Type B pancreatic cell (in vitro differentiated cells): ENCODE data around the gene ALG6. TPM values are rescaled to one million over a fixed set of nuclear protein-coding genes. Genes with fewer than 3 reads are reported as not detected.
A peak's percentile ranks its signal among the peaks of the same experiment; 100 is the strongest.

Source experiments
- DNase-seq: peaks from one replicate; pipeline ENCODE4 v3.0.0; 2021; ENCODE audit warnings: mixed read lengths; ENCODE audit not compliant: unreplicated experiment; ENCODE audit errors: extremely low spot score
- H3K27ac Mint-ChIP-seq: 2 replicates; pipeline ENCODE4 v1.8.0; 2021; ENCODE audit warnings: mild to moderate bottlenecking, mixed read lengths
- H3K27me3 Mint-ChIP-seq: 2 replicates; pipeline ENCODE4 v1.8.0; 2021; ENCODE audit warnings: mixed read lengths
- H3K36me3 Mint-ChIP-seq: 2 replicates; pipeline ENCODE4 v1.8.0; 2021; ENCODE audit warnings: mixed read lengths
- H3K4me1 Mint-ChIP-seq: one replicate; pipeline ENCODE4 v1.8.0; 2021; ENCODE audit warnings: mixed read lengths; ENCODE audit not compliant: unreplicated experiment
- H3K4me3 Mint-ChIP-seq: 2 replicates; pipeline ENCODE4 v1.8.0; 2021; ENCODE audit warnings: mild to moderate bottlenecking, mixed read lengths
- H3K9me3 Mint-ChIP-seq: 2 replicates; pipeline ENCODE4 v1.8.0; 2021; ENCODE audit warnings: mixed read lengths
- total RNA-seq: library from RNA; stranded (reverse); gene quantifications from 2 replicates; pipeline ENCODE4 v1.2.1, GENCODE V29; 2021; ENCODE audit warnings: low replicate concordance
- TF ChIP-seq, protein P1 (sequence below): fragments of 200-600 bp; sonication (generic); conservative IDR thresholded peaks from 2 replicates; pipeline ENCODE4 v1.5.0; 2021; ENCODE audit warnings: antibody characterized with exemption, mild to moderate bottlenecking

ALG6 gene
- total RNA-seq, 1 donor from 2014 or later: 20.5 TPM

DNA sequence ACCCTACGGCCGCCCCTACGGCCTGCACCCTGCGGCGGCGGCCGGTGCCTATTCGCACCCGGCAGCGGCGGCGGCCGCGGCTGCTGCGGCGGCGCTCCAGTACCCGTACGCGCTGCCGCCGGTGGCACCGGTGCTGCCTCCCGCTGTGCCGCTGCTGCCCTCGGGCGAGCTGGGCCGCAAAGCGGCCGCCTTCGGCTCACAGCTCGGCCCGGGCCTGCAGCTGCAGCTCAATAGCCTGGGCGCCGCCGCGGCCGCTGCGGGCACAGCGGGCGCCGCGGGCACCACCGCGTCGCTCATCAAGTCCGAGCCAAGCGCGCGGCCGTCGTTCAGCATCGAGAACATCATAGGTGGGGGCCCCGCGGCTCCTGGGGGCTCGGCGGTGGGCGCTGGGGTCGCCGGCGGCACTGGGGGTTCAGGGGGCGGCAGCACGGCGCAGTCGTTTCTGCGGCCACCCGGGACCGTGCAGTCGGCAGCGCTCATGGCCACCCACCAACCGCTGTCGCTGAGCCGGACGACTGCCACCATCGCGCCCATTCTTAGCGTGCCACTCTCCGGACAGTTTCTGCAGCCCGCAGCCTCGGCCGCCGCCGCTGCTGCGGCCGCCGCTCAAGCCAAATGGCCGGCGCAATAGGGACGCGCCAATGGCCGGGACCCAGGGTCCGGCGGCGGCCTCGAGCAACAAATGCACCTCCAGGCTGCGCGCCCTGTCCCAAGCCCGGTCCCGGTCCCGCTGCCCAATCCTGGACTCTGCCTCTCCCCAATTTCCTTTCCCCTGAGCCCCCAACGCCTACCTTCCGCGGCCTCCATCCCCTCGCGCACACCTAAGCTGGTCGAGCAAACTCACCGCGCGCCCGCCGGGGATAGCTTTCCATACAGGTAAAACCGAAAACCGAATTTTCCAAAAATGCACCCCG lies 43.3 kb upstream of the ALG6 start:
- peaks cover 86% of the 10 kb centered on the region for H3K27me3 Mint-ChIP-seq
- no peaks in the 10 kb centered on the region for H3K9me3 Mint-ChIP-seq
- H3K27ac Mint-ChIP-seq: peak overlapping the region; percentile 56

DNA sequence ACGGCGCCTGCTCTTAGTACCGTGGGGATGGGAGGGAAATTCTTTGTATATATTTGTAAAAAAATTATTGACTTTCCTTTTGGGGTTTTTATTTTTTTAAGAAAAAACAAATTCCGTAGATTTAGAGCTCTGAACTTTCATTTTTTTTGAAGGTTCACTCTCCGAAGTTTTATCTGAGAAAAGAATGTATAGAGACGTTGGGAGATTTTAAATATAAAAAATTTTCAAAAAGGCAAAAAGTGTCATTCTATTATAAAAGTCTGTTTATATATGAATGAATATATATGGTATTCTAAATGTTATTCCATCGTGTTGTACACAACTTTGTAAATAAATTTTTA lies 42.7 kb upstream of the ALG6 start:
- peak overlapping the region; percentile 84 for H3K4me3 Mint-ChIP-seq
- no peak for DNase-seq
- H3K27ac Mint-ChIP-seq: peak overlapping the region; percentile 56
- H3K27me3 Mint-ChIP-seq: peaks cover 86% of the 10 kb centered on the region
- H3K4me1 Mint-ChIP-seq: peaks cover 12% of the 10 kb centered on the region
- no peaks in the 10 kb centered on the region for H3K9me3 Mint-ChIP-seq
- TF ChIP-seq, protein P1, sequence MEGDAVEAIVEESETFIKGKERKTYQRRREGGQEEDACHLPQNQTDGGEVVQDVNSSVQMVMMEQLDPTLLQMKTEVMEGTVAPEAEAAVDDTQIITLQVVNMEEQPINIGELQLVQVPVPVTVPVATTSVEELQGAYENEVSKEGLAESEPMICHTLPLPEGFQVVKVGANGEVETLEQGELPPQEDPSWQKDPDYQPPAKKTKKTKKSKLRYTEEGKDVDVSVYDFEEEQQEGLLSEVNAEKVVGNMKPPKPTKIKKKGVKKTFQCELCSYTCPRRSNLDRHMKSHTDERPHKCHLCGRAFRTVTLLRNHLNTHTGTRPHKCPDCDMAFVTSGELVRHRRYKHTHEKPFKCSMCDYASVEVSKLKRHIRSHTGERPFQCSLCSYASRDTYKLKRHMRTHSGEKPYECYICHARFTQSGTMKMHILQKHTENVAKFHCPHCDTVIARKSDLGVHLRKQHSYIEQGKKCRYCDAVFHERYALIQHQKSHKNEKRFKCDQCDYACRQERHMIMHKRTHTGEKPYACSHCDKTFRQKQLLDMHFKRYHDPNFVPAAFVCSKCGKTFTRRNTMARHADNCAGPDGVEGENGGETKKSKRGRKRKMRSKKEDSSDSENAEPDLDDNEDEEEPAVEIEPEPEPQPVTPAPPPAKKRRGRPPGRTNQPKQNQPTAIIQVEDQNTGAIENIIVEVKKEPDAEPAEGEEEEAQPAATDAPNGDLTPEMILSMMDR: no peak
- H3K36me3 Mint-ChIP-seq: no peaks in the 10 kb centered on the region

More for the DNA sequence above, 43.3 kb upstream of the ALG6 start:
- no peak for DNase-seq
- Mint-ChIP-seq H3K4me1 (peaks cover 12% of the 10 kb centered on the region), H3K36me3 (no peaks in the 10 kb centered on the region), H3K4me3 (peak overlapping the region; percentile 84)
- TF ChIP-seq, protein P1: no peak

DNA sequence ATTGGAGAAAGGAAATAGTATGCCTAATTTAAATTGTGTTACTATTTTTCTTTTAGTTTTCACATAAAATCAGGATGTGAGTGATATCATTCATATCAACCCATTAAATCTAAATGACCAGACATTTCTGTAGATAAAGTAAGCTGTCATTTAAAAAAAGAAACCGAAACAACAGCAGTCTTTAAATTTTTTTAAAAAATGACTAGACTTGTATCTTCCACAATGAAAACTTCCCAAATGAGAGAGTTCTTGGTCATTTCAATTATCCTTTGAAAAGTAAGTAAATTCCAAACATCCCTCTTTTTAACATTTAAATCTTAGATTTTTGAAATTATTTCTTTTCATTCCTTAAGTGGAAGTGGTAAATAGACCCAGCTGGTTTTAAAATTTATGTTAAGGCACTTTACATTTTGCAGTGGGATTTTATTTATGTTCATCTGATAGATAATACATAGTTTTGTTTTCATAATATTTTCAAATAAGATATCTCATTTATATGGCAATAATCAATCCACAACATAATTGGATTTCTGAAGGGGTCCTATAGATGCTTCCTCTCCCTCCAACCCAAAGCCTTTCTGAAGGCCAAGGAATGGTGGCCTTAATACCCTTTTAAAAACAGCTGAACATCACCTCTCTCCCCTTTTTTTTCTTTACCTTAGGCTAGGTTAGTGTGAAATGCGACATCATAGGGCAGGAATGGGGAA lies 42.0 kb upstream of the ALG6 start:
- Mint-ChIP-seq H3K4me3 (peak overlapping the region; percentile 48), H3K27ac (no peak overlapping the region), H3K9me3 (no peaks in the 10 kb centered on the region), H3K4me1 (peaks cover 12% of the 10 kb centered on the region), H3K27me3 (peaks cover 83% of the 10 kb centered on the region), H3K36me3 (no peaks in the 10 kb centered on the region)
- DNase-seq: no peak
- TF ChIP-seq, protein P1: no peak

DNA sequence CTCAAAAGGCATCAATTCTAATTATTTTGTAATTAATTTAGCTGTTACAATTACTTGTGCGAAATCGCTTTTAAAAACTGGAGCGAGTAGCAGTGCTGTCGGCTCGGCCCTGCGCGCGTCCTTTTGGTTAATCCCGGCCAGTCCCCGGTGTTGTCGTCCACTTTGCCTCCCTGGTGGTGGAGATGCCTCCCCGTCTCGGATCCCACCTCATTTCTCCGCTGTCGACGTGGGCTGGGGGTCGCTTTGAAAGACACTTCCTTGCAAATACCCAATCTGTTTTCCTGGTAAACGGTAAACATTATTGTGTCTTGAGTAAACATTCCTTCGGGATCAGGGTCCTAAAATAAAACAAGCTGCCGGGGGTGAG lies 41.3 kb upstream of the ALG6 start:
- TF ChIP-seq, protein P1: no peak
- peak overlapping the region; percentile 23 for H3K4me3 Mint-ChIP-seq
- H3K27ac Mint-ChIP-seq: no peak overlapping the region
- no peaks in the 10 kb centered on the region for H3K36me3 Mint-ChIP-seq
- H3K9me3 Mint-ChIP-seq: no peaks in the 10 kb centered on the region
- H3K4me1 Mint-ChIP-seq: peaks cover 12% of the 10 kb centered on the region
- no peak for DNase-seq
- peaks cover 83% of the 10 kb centered on the region for H3K27me3 Mint-ChIP-seq

DNA sequence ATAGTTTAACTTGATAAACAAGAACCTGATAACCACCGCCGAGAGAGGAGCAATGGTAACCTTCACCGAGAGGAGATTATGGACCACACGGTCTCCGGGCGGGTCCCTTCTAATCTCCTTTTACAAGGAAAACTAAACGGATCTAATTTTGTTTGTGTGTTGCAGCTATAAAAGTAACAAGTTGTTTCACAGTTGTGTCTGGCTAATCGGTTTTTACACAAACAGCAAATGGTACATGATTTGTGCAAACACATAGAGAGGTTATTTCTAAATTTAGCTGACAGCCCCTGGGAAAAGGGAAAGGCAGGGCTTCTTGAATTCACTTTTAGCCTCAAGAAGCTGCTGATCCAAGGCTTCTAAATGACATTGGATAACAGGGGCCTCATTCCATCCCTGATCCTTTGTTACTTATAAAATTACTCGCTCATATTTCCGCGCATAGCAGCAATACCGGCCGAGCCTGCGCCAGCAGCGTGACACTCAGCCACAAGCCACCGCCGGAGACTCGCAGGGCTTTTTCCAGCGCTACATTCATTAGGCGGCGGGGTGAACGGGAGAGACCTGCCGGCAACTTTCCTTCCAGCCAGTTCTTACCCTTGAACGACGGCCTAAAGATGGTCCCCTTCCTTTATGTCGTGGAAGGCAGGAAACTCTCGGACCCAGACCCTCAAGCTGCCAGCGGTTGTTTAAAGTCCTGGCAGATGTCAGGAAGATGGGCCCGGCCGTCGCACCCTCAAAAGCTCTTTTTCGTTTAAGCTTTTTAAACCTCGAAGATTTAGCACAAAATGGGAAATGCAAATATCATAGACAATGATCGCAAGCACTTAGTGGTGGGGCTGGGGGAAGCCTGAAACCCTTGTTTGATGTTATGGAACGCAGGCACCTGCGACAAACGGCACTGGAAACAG lies 40.7 kb upstream of the ALG6 start:
- DNase-seq: no peak
- Mint-ChIP-seq H3K27ac (no peak overlapping the region), H3K9me3 (no peaks in the 10 kb centered on the region), H3K4me3 (peak overlapping the region; percentile 57), H3K36me3 (no peaks in the 10 kb centered on the region), H3K4me1 (peaks cover 6% of the 10 kb centered on the region), H3K27me3 (peaks cover 82% of the 10 kb centered on the region)
- TF ChIP-seq, protein P1: no peak
